ENCODE results near the gene HYAL2.
A peak's percentile ranks its signal among the peaks of the same experiment; 100 is the strongest.

The HYAL2 gene

DNA sequence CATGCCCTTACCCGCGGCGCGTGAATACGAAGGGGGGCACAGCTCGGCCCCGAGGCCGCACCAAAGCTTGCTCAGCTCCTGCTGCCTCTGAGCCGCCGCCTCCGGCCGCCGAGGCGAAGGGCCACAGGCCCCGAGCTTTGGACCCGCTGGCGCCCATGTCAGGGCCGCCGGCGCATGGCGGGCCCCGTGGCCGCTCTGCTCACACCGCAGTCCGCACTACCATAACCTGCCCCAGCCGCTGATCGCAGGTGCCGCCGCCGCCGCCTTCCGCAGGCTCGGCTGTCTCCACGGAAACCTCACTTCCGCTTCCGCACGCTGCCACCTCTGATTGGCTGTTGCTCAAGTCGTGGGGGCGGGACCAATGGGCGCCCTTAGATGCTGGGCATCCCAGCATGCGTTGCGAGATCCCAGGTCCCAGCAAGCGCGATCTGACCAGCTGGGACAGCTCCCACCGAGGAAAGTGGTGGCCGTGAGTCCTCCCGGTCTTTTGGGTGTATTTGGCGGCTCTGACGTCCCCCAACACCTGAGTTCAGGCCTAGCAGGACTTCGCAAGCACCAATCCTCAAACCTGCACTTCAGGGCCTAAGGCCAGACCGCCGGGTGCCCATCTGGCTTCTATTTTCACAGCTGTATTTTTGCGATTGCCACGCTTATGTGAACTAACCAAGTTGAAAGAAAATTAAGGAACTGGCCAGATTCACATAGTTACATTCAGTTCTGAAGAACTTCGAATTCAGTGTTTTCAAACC, 5.6 kb upstream of the HYAL2 start, which contains the start of gene TUSC2:
Gene TUSC2, minus strand, starts transcription at position 281 of the 749 bp plus-strand sequence. Its CDS starts 124 bp downstream, at position 157.
- H3K4me3 ChIP-seq (ENCODE audit: low read depth, low read length): peak within 1 kb of the TSS; percentile 94
- no peak for TF ChIP-seq CTCF (IDR thresholded peaks at IDR 0.05; ENCODE audit: low read depth, low read length)

DNA sequence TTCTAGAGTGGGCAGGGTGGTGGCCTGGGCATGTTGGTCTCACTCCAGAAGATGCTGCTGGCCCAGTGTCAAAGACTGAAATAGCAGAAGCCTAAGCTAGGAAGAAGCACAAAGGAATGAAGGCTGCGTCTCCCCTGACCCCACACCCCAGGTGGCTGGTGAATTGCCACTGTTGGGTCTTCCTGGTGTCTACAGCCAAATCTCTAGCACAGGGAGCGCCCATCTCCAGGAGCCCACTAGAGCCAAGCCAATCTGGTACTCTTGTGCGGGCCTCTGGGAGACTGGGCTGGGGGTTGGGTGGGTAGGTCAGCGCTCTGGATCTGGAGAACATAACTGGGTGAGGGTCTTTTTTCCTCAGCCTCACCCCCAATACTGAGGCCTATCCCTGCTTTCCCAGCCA, 4.6 kb upstream of the HYAL2 start:
- TF ChIP-seq CTCF (IDR thresholded peaks at IDR 0.05; ENCODE audit: low read depth, low read length): no peak
- peak overlapping the region; percentile 94 for H3K4me3 ChIP-seq (ENCODE audit: low read depth, low read length)

- no peak overlapping the region for H3K4me3 ChIP-seq (ENCODE audit: low read depth, low read length)
- no peak for TF ChIP-seq CTCF (IDR thresholded peaks at IDR 0.05; ENCODE audit: low read depth, low read length)
Measured at GRCh38 chr3:50326182-50326541, 3.6 kb upstream of the HYAL2 start.

- TF ChIP-seq CTCF (IDR thresholded peaks at IDR 0.05; ENCODE audit: low read depth, low read length): no peak
- no peak overlapping the region for H3K4me3 ChIP-seq (ENCODE audit: low read depth, low read length)
Measured at GRCh38 chr3:50325497-50326181, 3.1 kb upstream of the HYAL2 start.

- H3K4me3 ChIP-seq (ENCODE audit: low read depth, low read length): no peak overlapping the region
- no peak for TF ChIP-seq CTCF (IDR thresholded peaks at IDR 0.05; ENCODE audit: low read depth, low read length)
Measured at GRCh38 chr3:50325113-50325480, 2.6 kb upstream of the HYAL2 start.

DNA sequence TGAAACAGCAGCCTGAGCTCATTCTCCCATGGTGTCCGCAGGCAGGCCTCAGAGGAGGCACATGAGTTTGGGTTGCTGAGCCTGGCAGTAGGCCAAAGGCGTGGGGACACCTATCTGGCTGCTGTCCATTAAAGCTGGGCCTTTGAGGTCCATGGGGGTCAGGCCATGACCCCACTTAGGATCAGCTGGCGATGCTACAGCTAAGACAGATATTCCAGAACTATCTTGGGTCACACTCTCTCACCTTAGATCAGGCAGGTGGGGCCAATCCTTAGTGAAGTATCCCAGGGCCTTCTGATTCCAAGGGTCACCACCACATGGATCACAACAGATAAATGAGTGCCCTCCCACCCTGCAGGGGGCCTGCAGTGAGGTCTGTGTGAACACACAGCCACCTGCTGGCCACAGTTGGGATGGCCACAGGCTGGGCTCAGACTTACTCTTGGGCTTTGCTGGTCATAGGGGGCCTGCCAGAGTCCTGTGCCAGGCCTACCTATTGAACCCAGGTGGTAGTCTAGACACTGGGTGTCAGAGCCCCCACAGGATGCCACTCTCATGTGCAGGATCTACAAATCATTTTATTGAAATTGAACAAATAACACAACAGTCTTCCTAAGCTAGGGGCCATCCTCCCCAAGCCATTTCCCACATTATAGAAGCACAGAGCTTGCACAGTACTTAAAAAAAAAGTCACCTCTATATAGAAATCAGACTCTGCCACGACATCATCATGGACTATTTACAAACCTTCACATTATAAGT, 2.0 kb upstream of the HYAL2 start:
- peak; percentile 88 for TF ChIP-seq CTCF (IDR thresholded peaks at IDR 0.05; ENCODE audit: low read depth, low read length)

More for the DNA sequence above, 2.0 kb upstream of the HYAL2 start:
- H3K4me3 ChIP-seq (ENCODE audit: low read depth, low read length): no peak overlapping the region

All from WI38 (cell line).